Measurements from ENCODE around the gene PDE3A.
"Not testable (repeated sequence)": the region's sequence is repeated elsewhere in the genome, so short reads cannot be mapped to it uniquely, and the experiment has no call there.

DNA sequence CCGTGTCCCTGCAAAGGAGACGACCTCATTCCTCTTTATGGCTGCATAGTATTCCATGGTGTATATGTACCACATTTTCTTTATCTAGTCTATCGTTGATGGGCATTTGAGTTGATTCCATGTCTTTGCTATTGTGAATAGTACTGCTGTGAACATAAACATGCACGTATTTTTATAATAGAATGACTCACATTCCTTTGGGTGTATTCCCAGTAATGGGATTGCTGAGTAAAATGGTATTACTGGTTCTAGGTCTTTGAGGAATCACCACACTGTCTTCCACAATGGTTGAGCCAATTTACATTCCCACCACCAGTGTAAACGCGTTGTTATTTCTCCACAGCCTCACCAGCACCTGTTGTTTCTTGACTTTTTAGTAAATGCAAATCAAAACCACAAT, 16.5 kb downstream of the PDE3A start:
- TF ChIP-seq, protein P1, sequence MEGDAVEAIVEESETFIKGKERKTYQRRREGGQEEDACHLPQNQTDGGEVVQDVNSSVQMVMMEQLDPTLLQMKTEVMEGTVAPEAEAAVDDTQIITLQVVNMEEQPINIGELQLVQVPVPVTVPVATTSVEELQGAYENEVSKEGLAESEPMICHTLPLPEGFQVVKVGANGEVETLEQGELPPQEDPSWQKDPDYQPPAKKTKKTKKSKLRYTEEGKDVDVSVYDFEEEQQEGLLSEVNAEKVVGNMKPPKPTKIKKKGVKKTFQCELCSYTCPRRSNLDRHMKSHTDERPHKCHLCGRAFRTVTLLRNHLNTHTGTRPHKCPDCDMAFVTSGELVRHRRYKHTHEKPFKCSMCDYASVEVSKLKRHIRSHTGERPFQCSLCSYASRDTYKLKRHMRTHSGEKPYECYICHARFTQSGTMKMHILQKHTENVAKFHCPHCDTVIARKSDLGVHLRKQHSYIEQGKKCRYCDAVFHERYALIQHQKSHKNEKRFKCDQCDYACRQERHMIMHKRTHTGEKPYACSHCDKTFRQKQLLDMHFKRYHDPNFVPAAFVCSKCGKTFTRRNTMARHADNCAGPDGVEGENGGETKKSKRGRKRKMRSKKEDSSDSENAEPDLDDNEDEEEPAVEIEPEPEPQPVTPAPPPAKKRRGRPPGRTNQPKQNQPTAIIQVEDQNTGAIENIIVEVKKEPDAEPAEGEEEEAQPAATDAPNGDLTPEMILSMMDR (conservative IDR thresholded peaks at IDR 0.05; ENCODE audit: low read length) = not testable (repeated sequence)
- not testable (repeated sequence) for TF ChIP-seq EZH2phosphoT487 (IDR thresholded peaks at IDR 0.05; ENCODE audit: borderline replicate concordance, low read depth, low read length)
